ENCODE results near the gene ADGRB3.

The ADGRB3 gene

GRCh38 chr6:69217343-69217742 lies 582.3 kb downstream of the ADGRB3 start:
- Mint-ChIP-seq H3K4me1 (no peaks in the 10 kb centered on the region), H3K9me3 (peaks cover 9% of the 10 kb centered on the region), H3K4me3 (no peak overlapping the region), H3K27ac (no peak overlapping the region), H3K36me3 (no peaks in the 10 kb centered on the region)
- no peak for ATAC-seq
- DNase-seq (ENCODE audit: low spot score in 2 of 2) = no peak

DNA sequence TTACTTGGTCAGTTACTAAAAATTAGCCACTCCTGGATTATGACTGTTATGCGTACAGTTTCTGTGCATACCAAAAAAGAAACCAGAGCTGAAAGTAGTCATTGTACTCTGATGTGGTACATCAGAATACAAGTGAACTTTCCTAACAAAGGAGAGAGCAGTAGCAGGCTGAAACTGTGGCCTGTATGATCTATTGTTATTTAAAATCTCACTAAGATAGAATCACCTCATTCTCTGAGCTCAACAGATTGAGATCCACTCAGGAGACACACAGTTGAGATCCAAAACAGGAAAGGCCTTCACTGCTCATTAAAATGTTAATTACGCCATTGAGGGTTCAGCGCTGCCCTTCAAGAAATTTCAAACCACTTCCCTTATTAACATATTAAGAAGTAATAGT lies 585.3 kb downstream of the ADGRB3 start:
- Mint-ChIP-seq H3K36me3 (no peaks in the 10 kb centered on the region), H3K4me1 (no peaks in the 10 kb centered on the region), H3K9me3 (peaks cover 9% of the 10 kb centered on the region), H3K4me3 (no peak overlapping the region), H3K27ac (no peak overlapping the region)
- DNase-seq (ENCODE audit: low spot score in 2 of 2) (no peak), ATAC-seq (no peak)

GRCh38 chr6:69232008-69232407 lies 596.9 kb downstream of the ADGRB3 start:
- Mint-ChIP-seq H3K4me1 (no peaks in the 10 kb centered on the region), H3K27ac (no peak overlapping the region), H3K4me3 (no peak overlapping the region), H3K36me3 (no peaks in the 10 kb centered on the region), H3K9me3 (peaks cover 15% of the 10 kb centered on the region)
- ATAC-seq (no peak), DNase-seq (ENCODE audit: low spot score in 2 of 2) (no peak)

GRCh38 chr6:69232496-69232895 lies 597.4 kb downstream of the ADGRB3 start:
- Mint-ChIP-seq H3K4me3 (no peak overlapping the region), H3K4me1 (no peaks in the 10 kb centered on the region), H3K36me3 (no peaks in the 10 kb centered on the region), H3K27ac (no peak overlapping the region), H3K9me3 (peaks cover 13% of the 10 kb centered on the region)
- no peak for DNase-seq (ENCODE audit: low spot score in 2 of 2)
- no peak for ATAC-seq

DNA sequence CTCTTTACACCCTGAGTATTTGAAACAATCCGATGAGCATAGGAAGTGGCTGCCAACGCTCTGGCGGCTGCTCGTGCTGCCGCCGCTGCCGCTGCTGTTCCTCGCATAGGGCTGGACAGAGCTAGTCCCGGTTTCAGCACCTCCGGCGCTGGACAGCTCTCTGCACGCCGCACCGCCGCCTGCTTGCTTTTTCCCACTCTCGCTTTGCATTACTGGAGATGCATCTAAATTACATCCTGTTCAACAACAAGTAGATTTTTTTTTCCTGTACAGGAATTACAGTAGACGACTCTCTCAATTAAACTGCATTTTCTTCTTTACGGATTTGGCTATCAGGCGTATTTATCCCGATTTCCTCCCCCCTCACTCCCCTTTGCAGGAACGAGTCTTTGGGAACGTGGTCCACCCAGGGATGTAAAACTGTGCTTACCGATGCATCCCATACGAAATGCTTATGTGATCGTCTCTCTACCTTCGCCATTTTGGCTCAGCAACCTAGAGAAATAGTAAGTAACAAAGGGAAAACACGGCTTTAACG lies 597.9 kb downstream of the ADGRB3 start:
- H3K4me1 Mint-ChIP-seq = no peaks in the 10 kb centered on the region
- H3K27ac Mint-ChIP-seq = no peak overlapping the region
- DNase-seq (ENCODE audit: low spot score in 2 of 2) (peak in 1 of 2 donors; percentile 52), ATAC-seq (peak; percentile 42)
- H3K4me3 Mint-ChIP-seq = no peak overlapping the region
- peaks cover 13% of the 10 kb centered on the region for H3K9me3 Mint-ChIP-seq
- no peaks in the 10 kb centered on the region for H3K36me3 Mint-ChIP-seq

GRCh38 chr6:69238067-69238466 lies 603.0 kb downstream of the ADGRB3 start:
- Mint-ChIP-seq H3K4me3 (no peak overlapping the region), H3K36me3 (no peaks in the 10 kb centered on the region), H3K4me1 (no peaks in the 10 kb centered on the region), H3K27ac (no peak overlapping the region), H3K9me3 (peaks cover 5% of the 10 kb centered on the region)
- DNase-seq (ENCODE audit: low spot score in 2 of 2) (no peak), ATAC-seq (no peak)

GRCh38 chr6:69246983-69247382 lies 611.9 kb downstream of the ADGRB3 start:
- Mint-ChIP-seq H3K9me3 (peaks cover 3% of the 10 kb centered on the region), H3K4me1 (no peaks in the 10 kb centered on the region)
- ATAC-seq = no peak

GRCh38 chr6:69261010-69261409 lies 625.9 kb downstream of the ADGRB3 start:
- ATAC-seq (no peak), DNase-seq (ENCODE audit: low spot score in 2 of 2) (no peak)
- H3K4me1 Mint-ChIP-seq = no peaks in the 10 kb centered on the region
- H3K36me3 Mint-ChIP-seq = no peaks in the 10 kb centered on the region
- no peak overlapping the region for H3K4me3 Mint-ChIP-seq
- H3K9me3 Mint-ChIP-seq = peaks cover 11% of the 10 kb centered on the region
- no peak overlapping the region for H3K27ac Mint-ChIP-seq

More at GRCh38 chr6:69246983-69247382, 611.9 kb downstream of the ADGRB3 start:
- Mint-ChIP-seq H3K4me3 (no peak overlapping the region), H3K27ac (no peak overlapping the region), H3K36me3 (no peaks in the 10 kb centered on the region)
- DNase-seq (ENCODE audit: low spot score in 2 of 2) = no peak

DNA sequence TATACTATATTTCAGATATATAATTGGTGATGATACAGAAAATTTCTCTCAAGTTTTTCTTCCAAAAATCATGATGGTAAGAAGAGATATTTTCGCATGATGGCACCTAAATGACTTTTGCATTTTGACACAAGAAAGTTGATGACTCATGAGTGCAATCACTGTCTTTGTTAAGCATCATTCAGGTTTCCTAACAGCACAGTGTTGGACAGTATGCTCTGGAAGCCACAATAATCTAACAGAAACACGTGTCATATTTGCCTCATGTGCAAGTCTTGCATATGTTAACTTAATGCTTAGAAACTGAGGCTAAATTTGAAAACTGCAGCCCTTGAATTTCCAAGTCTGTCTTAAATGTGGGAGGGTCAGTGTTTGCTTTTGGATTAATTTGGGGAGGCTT lies 628.2 kb downstream of the ADGRB3 start:
- DNase-seq (ENCODE audit: low spot score in 2 of 2) = no peak
- Mint-ChIP-seq H3K36me3 (no peaks in the 10 kb centered on the region), H3K4me3 (no peak overlapping the region), H3K27ac (no peak overlapping the region), H3K4me1 (no peaks in the 10 kb centered on the region), H3K9me3 (peaks cover 2% of the 10 kb centered on the region)
- no peak for ATAC-seq

DNA sequence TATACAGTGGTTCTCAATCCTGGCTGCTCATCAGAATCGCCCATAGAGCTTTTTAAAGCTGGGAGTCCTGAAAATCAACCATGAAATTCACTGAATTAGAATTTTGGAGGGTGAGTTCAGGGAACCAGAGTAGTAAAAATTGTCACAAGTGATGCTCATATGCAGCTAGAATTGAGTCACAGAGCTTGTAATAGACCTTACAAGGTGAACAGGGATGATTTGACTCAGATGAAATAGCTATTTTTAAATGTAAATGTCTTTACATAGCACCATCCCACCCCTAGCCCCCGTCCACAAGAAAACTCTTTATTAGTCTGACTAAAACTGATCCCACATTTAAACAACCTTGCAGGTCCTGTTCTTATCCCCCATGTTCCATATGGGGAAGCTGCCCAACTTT lies 630.0 kb downstream of the ADGRB3 start:
- Mint-ChIP-seq H3K36me3 (no peaks in the 10 kb centered on the region), H3K9me3 (peaks cover 2% of the 10 kb centered on the region), H3K4me3 (no peak overlapping the region), H3K4me1 (no peaks in the 10 kb centered on the region), H3K27ac (no peak overlapping the region)
- ATAC-seq (no peak), DNase-seq (ENCODE audit: low spot score in 2 of 2) (no peak)

DNA sequence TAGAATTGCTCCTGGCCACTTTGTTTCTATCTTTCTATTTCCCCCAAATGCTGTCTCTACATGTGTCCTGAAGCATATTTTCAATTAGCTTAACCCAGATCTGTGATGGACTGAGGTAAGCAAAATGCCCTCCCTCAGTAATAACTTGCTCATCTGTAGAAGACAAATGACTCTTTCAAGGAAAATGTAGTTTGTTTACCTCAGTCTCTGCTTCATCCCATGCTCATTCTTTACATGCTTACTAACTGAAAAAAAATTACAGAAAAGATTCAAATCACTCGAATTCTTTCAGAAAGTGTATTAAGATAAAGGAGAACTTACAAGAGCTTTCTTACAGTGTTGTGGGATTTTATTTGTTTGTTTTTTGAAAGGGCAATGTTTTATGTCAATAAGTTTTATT lies 630.6 kb downstream of the ADGRB3 start:
- ATAC-seq (no peak), DNase-seq (ENCODE audit: low spot score in 2 of 2) (no peak)
- Mint-ChIP-seq H3K9me3 (peaks cover 2% of the 10 kb centered on the region), H3K27ac (no peak overlapping the region), H3K36me3 (no peaks in the 10 kb centered on the region), H3K4me3 (no peak overlapping the region), H3K4me1 (no peaks in the 10 kb centered on the region)

GRCh38 chr6:69276204-69276603 lies 641.1 kb downstream of the ADGRB3 start:
- Mint-ChIP-seq H3K36me3 (no peaks in the 10 kb centered on the region), H3K9me3 (peaks cover 6% of the 10 kb centered on the region), H3K4me1 (no peaks in the 10 kb centered on the region)

DNA sequence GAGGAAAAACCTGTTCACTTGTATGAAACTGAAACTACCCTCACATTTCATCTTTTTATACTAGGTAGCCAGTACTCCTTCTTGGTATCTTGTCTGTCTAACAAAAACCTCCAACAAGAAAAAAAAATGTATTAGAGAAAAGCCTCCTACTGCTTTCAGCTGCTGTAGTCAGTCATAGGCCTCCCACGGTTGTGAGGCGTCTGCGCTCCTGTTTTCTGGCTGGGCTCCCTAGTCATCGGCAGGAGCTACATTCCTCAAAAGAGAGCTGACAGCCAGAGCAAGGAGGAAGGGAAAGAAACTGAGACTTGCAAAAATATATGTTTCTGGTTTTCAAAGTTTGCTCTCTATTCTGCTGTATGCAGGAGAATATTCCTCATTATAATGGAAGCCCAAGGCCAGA lies 644.7 kb downstream of the ADGRB3 start:
- no peak for ATAC-seq
- peaks cover 7% of the 10 kb centered on the region for H3K9me3 Mint-ChIP-seq
- no peak overlapping the region for H3K4me3 Mint-ChIP-seq
- H3K4me1 Mint-ChIP-seq = no peaks in the 10 kb centered on the region
- no peak for DNase-seq (ENCODE audit: low spot score in 2 of 2)
- H3K36me3 Mint-ChIP-seq = no peaks in the 10 kb centered on the region
- no peak overlapping the region for H3K27ac Mint-ChIP-seq

More at GRCh38 chr6:69276204-69276603, 641.1 kb downstream of the ADGRB3 start:
- H3K27ac Mint-ChIP-seq = no peak overlapping the region
- DNase-seq (ENCODE audit: low spot score in 2 of 2) = no peak
- H3K4me3 Mint-ChIP-seq = no peak overlapping the region
- no peak for ATAC-seq

DNA sequence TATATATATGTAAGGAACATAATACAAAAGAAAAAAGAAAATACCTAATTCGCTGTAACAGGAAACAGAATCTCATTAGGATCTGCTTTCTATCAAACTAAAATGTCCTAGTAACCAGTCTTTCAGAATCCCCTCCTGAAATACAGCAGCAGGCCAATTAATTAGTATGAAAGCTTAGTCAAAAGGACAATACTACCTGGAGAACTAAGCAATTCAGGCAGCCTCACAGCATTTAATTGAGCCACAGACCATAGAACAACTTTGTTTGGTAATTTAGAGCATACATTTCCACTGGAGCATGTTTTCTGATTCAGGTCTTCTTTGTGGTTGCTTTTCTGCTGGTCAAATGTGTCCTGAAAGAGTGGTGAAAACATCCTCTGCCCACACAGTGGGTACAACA lies 645.8 kb downstream of the ADGRB3 start:
- peaks cover 7% of the 10 kb centered on the region for H3K9me3 Mint-ChIP-seq
- no peak overlapping the region for H3K27ac Mint-ChIP-seq
- no peak for DNase-seq (ENCODE audit: low spot score in 2 of 2)
- H3K36me3 Mint-ChIP-seq = no peaks in the 10 kb centered on the region
- no peak overlapping the region for H3K4me3 Mint-ChIP-seq
- H3K4me1 Mint-ChIP-seq = no peaks in the 10 kb centered on the region
- no peak for ATAC-seq

DNA sequence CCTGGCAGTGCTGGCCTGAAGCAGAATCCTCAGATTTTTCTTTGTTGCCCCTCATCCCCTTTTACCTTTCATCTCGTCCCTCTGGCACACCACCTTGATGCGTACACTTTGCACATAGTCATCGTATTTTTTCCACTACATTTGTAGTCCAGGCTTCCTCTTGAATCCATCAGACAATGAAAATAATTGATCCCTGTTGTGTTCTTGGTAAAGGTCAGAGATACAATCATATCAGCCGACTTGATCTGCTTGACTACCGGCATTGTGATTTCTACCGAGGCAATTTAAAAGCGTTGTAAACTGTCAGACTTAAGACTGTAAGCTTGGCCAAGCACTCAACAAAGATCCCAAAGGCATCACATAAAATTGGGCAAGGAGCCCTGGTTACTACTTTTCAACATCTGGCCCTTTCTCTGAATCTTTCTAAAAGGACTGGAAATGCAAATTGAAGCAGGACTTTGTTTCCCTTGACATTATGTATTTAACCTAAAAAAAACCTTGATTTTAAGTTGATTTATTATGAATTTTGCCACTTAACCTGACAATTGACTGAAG lies 649.2 kb downstream of the ADGRB3 start:
- H3K4me1 Mint-ChIP-seq = no peaks in the 10 kb centered on the region
- no peak overlapping the region for H3K4me3 Mint-ChIP-seq
- DNase-seq (ENCODE audit: low spot score in 2 of 2) = no peak
- H3K36me3 Mint-ChIP-seq = no peaks in the 10 kb centered on the region
- no peak overlapping the region for H3K27ac Mint-ChIP-seq
- no peak for ATAC-seq
- H3K9me3 Mint-ChIP-seq = peaks cover 7% of the 10 kb centered on the region

DNA sequence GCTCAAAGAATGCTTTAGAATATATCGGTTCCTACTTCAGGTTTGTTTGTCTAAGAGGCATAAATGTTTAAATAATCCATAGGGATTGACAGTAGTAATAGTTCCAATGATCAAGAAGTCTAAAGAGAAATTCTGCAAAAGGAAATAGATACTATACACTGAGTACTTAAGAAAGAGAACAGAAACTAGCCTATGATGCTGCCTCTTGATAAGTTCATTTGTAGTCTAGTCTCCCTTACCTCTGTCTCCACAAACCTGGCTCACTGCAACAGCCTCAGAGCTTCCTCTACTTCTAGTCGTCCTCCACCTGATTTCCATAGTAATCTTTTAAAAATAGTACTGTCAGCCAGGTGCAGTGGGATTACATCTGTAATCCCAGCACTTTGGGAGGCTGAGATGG lies 650.0 kb downstream of the ADGRB3 start:
- ATAC-seq = no peak
- Mint-ChIP-seq H3K27ac (no peak overlapping the region), H3K4me3 (no peak overlapping the region), H3K4me1 (no peaks in the 10 kb centered on the region), H3K9me3 (peaks cover 8% of the 10 kb centered on the region), H3K36me3 (no peaks in the 10 kb centered on the region)
- DNase-seq (ENCODE audit: low spot score in 2 of 2) = no peak

DNA sequence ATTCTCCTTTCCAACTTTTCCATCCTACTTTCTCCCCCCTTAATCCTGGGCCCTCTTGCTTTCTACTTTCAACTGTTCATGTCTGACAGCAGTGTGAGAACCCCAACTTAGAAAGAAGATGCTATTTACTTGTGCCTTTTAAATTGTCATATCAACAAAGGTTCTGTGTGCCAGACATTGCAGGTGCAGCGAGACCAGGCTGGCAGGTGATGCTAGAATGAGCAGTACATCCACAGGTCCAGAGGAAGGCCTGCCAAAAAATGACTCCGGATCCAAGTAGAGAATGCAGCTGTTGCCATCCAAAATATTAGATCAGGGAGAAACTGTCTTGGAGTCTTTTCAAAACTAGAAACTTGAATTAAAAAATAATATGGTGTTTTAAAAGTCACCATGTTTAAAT lies 651.2 kb downstream of the ADGRB3 start:
- Mint-ChIP-seq H3K4me1 (no peaks in the 10 kb centered on the region), H3K36me3 (no peaks in the 10 kb centered on the region), H3K4me3 (no peak overlapping the region), H3K27ac (no peak overlapping the region), H3K9me3 (peaks cover 9% of the 10 kb centered on the region)
- ATAC-seq = no peak
- DNase-seq (ENCODE audit: low spot score in 2 of 2) = no peak

Data from stimulated activated effector memory CD8-positive, alpha-beta T cell treated with anti-CD3 and anti-CD28 coated beads, Interleukin-12 subunit alpha, Interleukin-12 subunit beta, amount 100 ng/mL, for 72 hours (primary cell).